Uterus (tissue), 4 donors: ENCODE data around the gene SCN3A. TPM values are rescaled to one million over a fixed set of nuclear protein-coding genes. Genes with fewer than 3 reads are reported as not detected.

Experiments used
- DNase-seq, 2 donors: peaks; one replicate each; pipeline ENCODE4 v3.0.0-alpha.2; 2019 to 2020
- H3K27ac ChIP-seq, 2 donors: fragments of 200-600 bp; sonication (generic); 1 replicate in 1 of 2; 2 replicates in 1 of 2; pipeline ENCODE4 v1.5.1; 2016 to 2018
- H3K27me3 ChIP-seq, 2 donors: fragments of 200-600 bp; sonication (generic); one replicate each; pipeline ENCODE4 v1.5.1; 2018 to 2019; ENCODE audit warnings: control low read depth in 1 of 2
- H3K36me3 ChIP-seq, 2 donors: fragments of 200-600 bp; sonication (generic); one replicate each; pipeline ENCODE4 v1.5.1; 2019; ENCODE audit warnings: control low read depth in 1 of 2
- H3K4me1 ChIP-seq, 2 donors: fragments of 200-600 bp; sonication (generic); one replicate each; pipeline ENCODE4 v1.5.1; 2018 to 2019; ENCODE audit warnings: control low read depth in 1 of 2
- H3K4me3 ChIP-seq, 2 donors: fragments of 200-600 bp; sonication (generic); 1 replicate in 1 of 2; 2 replicates in 1 of 2; pipeline ENCODE4 v1.5.1; 2018 to 2019; ENCODE audit warnings: mild to moderate bottlenecking in 1 of 2
- H3K9me3 ChIP-seq, 2 donors: fragments of 200-600 bp; sonication (generic); one replicate each; pipeline ENCODE4 v1.5.1; 2019; ENCODE audit warnings: control low read depth in 1 of 2
- CTCF ChIP-seq, 4 experiments: fragments of 200-600 bp in 2 of 4; fragments of 450-650 bp in 2 of 4; sonication (generic) in 2 of 4; IDR thresholded peaks; one replicate each; pipeline ENCODE4 v1.5.1; 2016 to 2019; ENCODE audit warnings: antibody characterized with exemption in 4 of 4, mild to moderate bottlenecking in 2 of 4, moderate library complexity in 1 of 4
- POLR2A ChIP-seq, 2 donors: fragments of 450-650 bp; IDR thresholded peaks; one replicate each; pipeline ENCODE4 v1.6.1; 2016; ENCODE audit warnings: antibody characterized with exemption in 2 of 2, mild to moderate bottlenecking in 1 of 2, moderate library complexity in 1 of 2
- intact Hi-C: fragments of 100-400 bp; cut with DNase I; formaldehyde crosslinking; loops from one replicate; pipeline ENCODE4 v1.15.1; 2023; ENCODE audit warnings: low total_unique reads
- total RNA-seq, 4 donors: library from RNA; depleted of rRNA in 3 of 4; stranded (reverse); fragments of >200 nt in 3 of 4; gene quantifications; one replicate each; pipeline versions ENCODE4 v1.1.0 to v1.2.4, GENCODE V29; 2014 to 2023
- donor health status: DM: yes; HTN: yes; CAD: no.

Gene SCN3A
- total RNA-seq, 4 donors from 2014 or later: 2.4 to 18.4 (median 5.2) TPM

- intact Hi-C loops: no loop called here
- H3K36me3 ChIP-seq: no peaks in the 10 kb centered on the region
- H3K4me3 ChIP-seq: no peak overlapping the region
- TF ChIP-seq POLR2A (IDR thresholded peaks at IDR 0.05) (no peak), CTCF (IDR thresholded peaks at IDR 0.05) (no peak)
- no peak for DNase-seq
- H3K4me1 ChIP-seq: no peaks in the 10 kb centered on the region
- H3K27me3 ChIP-seq: no peaks in the 10 kb centered on the region
- no peaks in the 10 kb centered on the region for H3K9me3 ChIP-seq
- H3K27ac ChIP-seq: no peak overlapping the region
Observed at GRCh38 chr2:165079432-165079831, 124.4 kb downstream of the SCN3A start.

DNA sequence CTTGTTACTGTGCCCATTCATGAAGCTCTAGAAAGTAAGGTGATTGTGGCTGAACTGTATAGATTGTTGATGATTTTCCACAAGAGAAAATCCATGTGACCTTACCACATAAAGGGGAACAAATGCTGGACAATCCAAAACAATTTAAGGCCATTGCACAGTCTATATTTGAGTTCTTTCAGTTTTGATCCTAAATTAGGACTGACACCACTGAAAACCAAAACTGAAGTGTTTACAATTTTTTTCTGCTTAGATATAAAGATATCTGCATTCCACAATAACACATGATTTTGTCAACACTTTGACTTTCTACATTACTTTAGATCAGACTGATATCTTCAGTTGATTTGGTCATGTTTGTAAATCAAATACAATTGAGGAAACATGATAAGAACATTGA, 124.9 kb downstream of the SCN3A start:
- Histone ChIP-seq H3K36me3 (no peaks in the 10 kb centered on the region), H3K27me3 (no peaks in the 10 kb centered on the region), H3K4me3 (no peak overlapping the region), H3K4me1 (no peaks in the 10 kb centered on the region), H3K27ac (no peak overlapping the region), H3K9me3 (no peaks in the 10 kb centered on the region)
- TF ChIP-seq POLR2A (IDR thresholded peaks at IDR 0.05) (no peak), CTCF (IDR thresholded peaks at IDR 0.05) (no peak)
- DNase-seq: no peak
- intact Hi-C loops: no loop called here

- no peaks in the 10 kb centered on the region for H3K27me3 ChIP-seq
- DNase-seq: no peak
- H3K9me3 ChIP-seq: no peaks in the 10 kb centered on the region
- TF ChIP-seq POLR2A (IDR thresholded peaks at IDR 0.05): no peak
- TF ChIP-seq CTCF (IDR thresholded peaks at IDR 0.05): no peak
- H3K36me3 ChIP-seq: no peaks in the 10 kb centered on the region
- H3K4me1 ChIP-seq: no peaks in the 10 kb centered on the region
- no peak overlapping the region for H3K27ac ChIP-seq
- intact Hi-C loops: no loop called here
- H3K4me3 ChIP-seq: no peak overlapping the region
Observed at GRCh38 chr2:165074884-165075283, 129.0 kb downstream of the SCN3A start.

- Histone ChIP-seq H3K4me3 (no peak overlapping the region), H3K36me3 (no peaks in the 10 kb centered on the region), H3K9me3 (no peaks in the 10 kb centered on the region), H3K27ac (no peak overlapping the region), H3K27me3 (no peaks in the 10 kb centered on the region), H3K4me1 (no peaks in the 10 kb centered on the region)
- DNase-seq: no peak
- TF ChIP-seq CTCF (IDR thresholded peaks at IDR 0.05) (no peak), POLR2A (IDR thresholded peaks at IDR 0.05) (no peak)
- intact Hi-C loops: no loop called here
Observed at GRCh38 chr2:165074323-165074722, 129.5 kb downstream of the SCN3A start.

- Histone ChIP-seq H3K36me3 (no peaks in the 10 kb centered on the region), H3K9me3 (no peaks in the 10 kb centered on the region), H3K27ac (no peak overlapping the region), H3K4me3 (no peak overlapping the region), H3K27me3 (no peaks in the 10 kb centered on the region), H3K4me1 (no peaks in the 10 kb centered on the region)
- DNase-seq: no peak
- TF ChIP-seq CTCF (IDR thresholded peaks at IDR 0.05) (no peak), POLR2A (IDR thresholded peaks at IDR 0.05) (no peak)
- intact Hi-C loops: no loop called here
Observed at GRCh38 chr2:165070076-165070475, 133.8 kb downstream of the SCN3A start.
